ENCODE data around the gene YOD1.

The YOD1 gene

GRCh38 chr1:207002724-207003146, 48.3 kb downstream of the YOD1 start:
- Histone ChIP-seq H3K9ac (ENCODE audit: low read depth in 1 of 2, low read length in 2 of 2) (no peak overlapping the region), H3K27me3 (ENCODE audit: control insufficient read depth in 2 of 2, insufficient read depth in 2 of 2, low read length in 2 of 2) (no peaks in the 10 kb centered on the region), H3K36me3 (ENCODE audit: control insufficient read depth in 2 of 2, insufficient read depth in 2 of 2, low read length in 2 of 2) (no peaks in the 10 kb centered on the region), H3K4me3 (ENCODE audit: low read length in 2 of 2) (no peak overlapping the region), H3K9me3 (ENCODE audit: control insufficient read depth in 2 of 2, low read length in 2 of 2) (no peaks in the 10 kb centered on the region), H3K27ac (ENCODE audit: low read depth in 2 of 2, low read length in 2 of 2) (no peak overlapping the region), H3K4me1 (ENCODE audit: control insufficient read depth in 2 of 2, insufficient read depth in 2 of 2, low read length in 2 of 2) (peaks cover 2 to 11% of the 10 kb centered on the region in 2 donors)

GRCh38 chr1:207001492-207002245, 49.3 kb downstream of the YOD1 start:
- no peaks in the 10 kb centered on the region for H3K9me3 ChIP-seq (ENCODE audit: control insufficient read depth in 2 of 2, low read length in 2 of 2)
- H3K36me3 ChIP-seq (ENCODE audit: control insufficient read depth in 2 of 2, insufficient read depth in 2 of 2, low read length in 2 of 2) = no peaks in the 10 kb centered on the region
- H3K27ac ChIP-seq (ENCODE audit: low read depth in 2 of 2, low read length in 2 of 2) = peak overlapping the region; percentile 25 to 56

DNA sequence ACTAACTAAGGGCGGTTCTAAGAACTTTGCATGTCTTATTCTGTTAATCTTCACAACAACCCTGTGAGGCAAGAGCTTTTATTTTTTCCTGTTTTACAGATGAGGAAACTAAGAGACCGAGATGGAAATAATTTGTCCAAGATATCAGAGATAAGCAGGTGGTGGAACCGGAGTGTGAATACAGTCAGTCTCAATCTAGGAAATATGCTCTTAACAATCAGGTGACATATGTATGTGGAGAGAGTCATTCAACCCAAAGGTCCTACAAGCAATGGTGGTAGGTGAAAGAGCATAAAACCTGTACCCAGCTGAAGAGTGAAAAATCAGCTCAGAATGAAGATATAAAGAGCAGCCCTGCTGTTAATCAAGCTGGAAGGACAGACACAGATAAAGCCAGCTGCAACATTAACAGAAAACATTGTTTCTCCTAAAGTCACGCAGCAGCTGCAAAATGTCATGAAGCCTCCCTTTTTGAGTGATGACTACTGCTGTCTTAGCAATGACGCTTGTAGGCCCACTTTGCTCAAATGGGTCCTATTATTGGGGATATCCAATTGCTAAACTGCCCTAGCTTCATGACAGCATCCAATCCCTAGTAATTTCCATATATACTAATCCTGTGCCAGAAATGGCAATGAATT, 50.2 kb downstream of the YOD1 start:
- Histone ChIP-seq H3K4me3 (ENCODE audit: low read length in 2 of 2) (no peak overlapping the region), H3K36me3 (ENCODE audit: control insufficient read depth in 2 of 2, insufficient read depth in 2 of 2, low read length in 2 of 2) (no peaks in the 10 kb centered on the region), H3K4me1 (ENCODE audit: control insufficient read depth in 2 of 2, insufficient read depth in 2 of 2, low read length in 2 of 2) (peaks cover 2 to 11% of the 10 kb centered on the region in 2 donors), H3K9me3 (ENCODE audit: control insufficient read depth in 2 of 2, low read length in 2 of 2) (no peaks in the 10 kb centered on the region), H3K27ac (ENCODE audit: low read depth in 2 of 2, low read length in 2 of 2) (no peak overlapping the region), H3K27me3 (ENCODE audit: control insufficient read depth in 2 of 2, insufficient read depth in 2 of 2, low read length in 2 of 2) (no peaks in the 10 kb centered on the region), H3K9ac (ENCODE audit: low read depth in 1 of 2, low read length in 2 of 2) (no peak overlapping the region)

More at GRCh38 chr1:207001492-207002245, 49.3 kb downstream of the YOD1 start:
- H3K4me1 ChIP-seq (ENCODE audit: control insufficient read depth in 2 of 2, insufficient read depth in 2 of 2, low read length in 2 of 2) = peaks cover 2 to 11% of the 10 kb centered on the region in 2 donors
- no peak overlapping the region for H3K4me3 ChIP-seq (ENCODE audit: low read length in 2 of 2)
- no peaks in the 10 kb centered on the region for H3K27me3 ChIP-seq (ENCODE audit: control insufficient read depth in 2 of 2, insufficient read depth in 2 of 2, low read length in 2 of 2)
- H3K9ac ChIP-seq (ENCODE audit: low read depth in 1 of 2, low read length in 2 of 2) = no peak overlapping the region

GRCh38 chr1:206998816-206999215, 52.2 kb downstream of the YOD1 start:
- no peak overlapping the region for H3K4me3 ChIP-seq (ENCODE audit: low read length in 2 of 2)
- H3K27ac ChIP-seq (ENCODE audit: low read depth in 2 of 2, low read length in 2 of 2) = no peak overlapping the region
- H3K4me1 ChIP-seq (ENCODE audit: control insufficient read depth in 2 of 2, insufficient read depth in 2 of 2, low read length in 2 of 2) = peaks cover 0 to 7% of the 10 kb centered on the region in 2 donors
- no peaks in the 10 kb centered on the region for H3K9me3 ChIP-seq (ENCODE audit: control insufficient read depth in 2 of 2, low read length in 2 of 2)
- H3K9ac ChIP-seq (ENCODE audit: low read depth in 1 of 2, low read length in 2 of 2) = no peak overlapping the region
- H3K27me3 ChIP-seq (ENCODE audit: control insufficient read depth in 2 of 2, insufficient read depth in 2 of 2, low read length in 2 of 2) = no peaks in the 10 kb centered on the region
- no peaks in the 10 kb centered on the region for H3K36me3 ChIP-seq (ENCODE audit: control insufficient read depth in 2 of 2, insufficient read depth in 2 of 2, low read length in 2 of 2)

Data from mucosa of rectum (tissue), 2 donors.